WTC11 (cell line): ENCODE measurements around the gene ADH7.

Source experiments
- CREB1 ChIP-seq: sonication (generic); formaldehyde crosslinking; IDR thresholded peaks from 2 replicates; pipeline ENCODE4 v1.8.0; 2023; ENCODE audit warnings: mild to moderate bottlenecking, missing genetic modification reagents
- CTCF ChIP-seq: fragments of 200-600 bp; IDR thresholded peaks from 2 replicates; pipeline ENCODE4 v1.8.0; 2022; ENCODE audit warnings: antibody characterized with exemption
- FOXJ3 ChIP-seq: sonication (generic); formaldehyde crosslinking; IDR thresholded peaks from 2 replicates; pipeline ENCODE4 v1.9.0; 2021; ENCODE audit warnings: missing genetic modification reagents, mild to moderate bottlenecking, borderline replicate concordance
- TCF7 ChIP-seq: sonication (generic); formaldehyde crosslinking; IDR thresholded peaks from 2 replicates; pipeline ENCODE4 v1.8.0; 2022; ENCODE audit warnings: mild to moderate bottlenecking, low read depth, missing genetic modification reagents, moderate library complexity

DNA sequence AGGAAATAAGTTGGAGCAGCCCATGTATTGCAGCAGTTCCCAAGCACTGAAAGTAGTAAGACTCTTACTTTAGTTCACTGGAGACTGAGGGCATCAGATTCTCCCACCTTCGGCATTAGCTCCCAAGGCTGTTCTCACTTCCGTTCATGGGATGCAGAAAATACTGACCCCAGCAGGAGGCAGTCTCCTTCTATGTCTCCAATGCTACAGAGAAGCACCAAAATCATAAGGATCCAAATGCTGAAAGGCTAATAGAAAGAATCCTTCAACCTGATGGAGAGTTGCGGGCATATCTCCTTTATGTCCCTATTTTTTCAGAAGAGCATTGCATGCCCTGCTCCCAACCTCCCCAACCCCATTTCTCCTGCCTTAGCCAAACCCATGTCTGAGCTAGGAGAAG is 32.4 kb downstream of the ADH7 start:
- TF ChIP-seq FOXJ3, result no peak
- no peak for TF ChIP-seq CTCF
- TF ChIP-seq TCF7 (CRISPR knock-in tag), result no peak
- no peak for TF ChIP-seq CREB1 (CRISPR knock-in tag)
